ENCODE results near the gene SUGCT.

Gene SUGCT

DNA sequence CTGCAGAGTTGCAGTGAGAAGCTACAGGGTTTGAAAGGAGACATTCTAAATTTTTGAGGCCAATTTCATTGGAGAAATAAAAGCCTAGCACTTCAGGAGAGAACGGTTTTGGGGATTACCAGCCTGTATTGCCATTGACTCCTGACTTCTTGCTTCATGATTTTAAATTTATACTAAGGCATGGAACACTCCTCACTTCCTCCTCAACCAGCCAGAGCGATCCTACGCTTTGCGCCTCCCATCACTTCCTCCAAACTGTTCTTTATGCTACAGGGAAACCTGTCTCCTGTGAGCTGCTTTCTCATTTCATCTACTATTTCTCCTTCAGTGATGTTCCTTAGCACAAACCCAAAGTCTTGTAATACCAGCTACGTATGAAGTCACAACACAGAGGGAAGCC lies 495.1 kb downstream of the SUGCT start:
- H3K9me3 ChIP-seq (ENCODE audit: insufficient read depth, low read length, severe bottlenecking): no peaks in the 10 kb centered on the region

DNA sequence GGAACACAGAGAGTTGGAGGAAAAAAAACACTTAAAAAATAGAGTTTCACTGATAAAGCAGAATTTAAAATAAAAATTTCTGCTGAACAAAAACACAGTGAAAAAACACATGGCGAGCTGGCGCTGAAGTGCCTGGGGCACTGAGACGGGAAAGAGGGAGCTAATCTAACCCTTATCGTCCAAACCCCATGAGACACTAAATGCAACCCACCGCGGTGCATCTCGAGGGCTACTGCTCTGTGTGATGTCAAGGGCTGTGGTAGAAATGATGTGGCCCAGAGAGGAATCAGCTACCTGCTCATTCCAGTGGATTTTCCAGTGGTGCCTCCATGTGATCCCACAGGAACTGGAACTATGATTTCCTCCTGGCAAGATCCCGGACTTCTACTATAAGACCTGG lies 499.3 kb downstream of the SUGCT start:
- Histone ChIP-seq H4K20me1 (ENCODE audit: insufficient read depth, low read length) (no peaks in the 10 kb centered on the region), H2AFZ (ENCODE audit: low read depth, low read length) (no peak overlapping the region), H3K27ac (ENCODE audit: low read length) (no peak overlapping the region), H3K4me3 (ENCODE audit: low read depth in 1 of 2, low read length in 2 of 2) (no peak overlapping the region), H3K36me3 (ENCODE audit: insufficient read depth, low read length) (no peaks in the 10 kb centered on the region), H3K79me2 (ENCODE audit: insufficient read depth, low read length) (no peaks in the 10 kb centered on the region), H3K4me2 (ENCODE audit: insufficient read depth, low read length) (no peak overlapping the region), H3K9ac (ENCODE audit: low read depth, low read length) (no peak overlapping the region), H3K27me3 (ENCODE audit: insufficient read depth, low read length, poor library complexity) (no peaks in the 10 kb centered on the region), H3K9me3 (ENCODE audit: insufficient read depth, low read length, severe bottlenecking) (no peaks in the 10 kb centered on the region), H3K4me1 (ENCODE audit: insufficient read depth, low read length) (no peaks in the 10 kb centered on the region)
- DNase-seq: no peak
- no peak for ATAC-seq (ENCODE audit: insufficient read depth, low read depth)
- TF ChIP-seq, protein P1, sequence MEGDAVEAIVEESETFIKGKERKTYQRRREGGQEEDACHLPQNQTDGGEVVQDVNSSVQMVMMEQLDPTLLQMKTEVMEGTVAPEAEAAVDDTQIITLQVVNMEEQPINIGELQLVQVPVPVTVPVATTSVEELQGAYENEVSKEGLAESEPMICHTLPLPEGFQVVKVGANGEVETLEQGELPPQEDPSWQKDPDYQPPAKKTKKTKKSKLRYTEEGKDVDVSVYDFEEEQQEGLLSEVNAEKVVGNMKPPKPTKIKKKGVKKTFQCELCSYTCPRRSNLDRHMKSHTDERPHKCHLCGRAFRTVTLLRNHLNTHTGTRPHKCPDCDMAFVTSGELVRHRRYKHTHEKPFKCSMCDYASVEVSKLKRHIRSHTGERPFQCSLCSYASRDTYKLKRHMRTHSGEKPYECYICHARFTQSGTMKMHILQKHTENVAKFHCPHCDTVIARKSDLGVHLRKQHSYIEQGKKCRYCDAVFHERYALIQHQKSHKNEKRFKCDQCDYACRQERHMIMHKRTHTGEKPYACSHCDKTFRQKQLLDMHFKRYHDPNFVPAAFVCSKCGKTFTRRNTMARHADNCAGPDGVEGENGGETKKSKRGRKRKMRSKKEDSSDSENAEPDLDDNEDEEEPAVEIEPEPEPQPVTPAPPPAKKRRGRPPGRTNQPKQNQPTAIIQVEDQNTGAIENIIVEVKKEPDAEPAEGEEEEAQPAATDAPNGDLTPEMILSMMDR (IDR thresholded peaks at IDR 0.05; ENCODE audit: borderline replicate concordance, extremely low read depth, low read length, poor library complexity, severe bottlenecking): no peak
- TF ChIP-seq EZH2 (IDR thresholded peaks at IDR 0.05; ENCODE audit: borderline replicate concordance, low read depth, low read length, severe bottlenecking): no peak

More for the DNA sequence above, 495.1 kb downstream of the SUGCT start:
- no peaks in the 10 kb centered on the region for H3K79me2 ChIP-seq (ENCODE audit: insufficient read depth, low read length)
- TF ChIP-seq, protein P1 (IDR thresholded peaks at IDR 0.05; ENCODE audit: borderline replicate concordance, extremely low read depth, low read length, poor library complexity, severe bottlenecking): no peak
- TF ChIP-seq EZH2 (IDR thresholded peaks at IDR 0.05; ENCODE audit: borderline replicate concordance, low read depth, low read length, severe bottlenecking): no peak
- H3K36me3 ChIP-seq (ENCODE audit: insufficient read depth, low read length): no peaks in the 10 kb centered on the region
- H3K27ac ChIP-seq (ENCODE audit: low read length): no peak overlapping the region
- H4K20me1 ChIP-seq (ENCODE audit: insufficient read depth, low read length): no peaks in the 10 kb centered on the region
- no peak overlapping the region for H3K4me3 ChIP-seq (ENCODE audit: low read depth in 1 of 2, low read length in 2 of 2)
- DNase-seq (no peak), ATAC-seq (ENCODE audit: insufficient read depth, low read depth) (no peak)
- H3K27me3 ChIP-seq (ENCODE audit: insufficient read depth, low read length, poor library complexity): no peaks in the 10 kb centered on the region
- H3K4me1 ChIP-seq (ENCODE audit: insufficient read depth, low read length): no peaks in the 10 kb centered on the region
- H3K4me2 ChIP-seq (ENCODE audit: insufficient read depth, low read length): no peak overlapping the region
- no peak overlapping the region for H2AFZ ChIP-seq (ENCODE audit: low read depth, low read length)
- no peak overlapping the region for H3K9ac ChIP-seq (ENCODE audit: low read depth, low read length)

GRCh38 chr7:40638545-40639320 lies 503.9 kb downstream of the SUGCT start:
- Histone ChIP-seq H3K9ac (ENCODE audit: low read depth, low read length) (no peak overlapping the region), H4K20me1 (ENCODE audit: insufficient read depth, low read length) (no peaks in the 10 kb centered on the region), H3K9me3 (ENCODE audit: insufficient read depth, low read length, severe bottlenecking) (no peaks in the 10 kb centered on the region), H3K36me3 (ENCODE audit: insufficient read depth, low read length) (no peaks in the 10 kb centered on the region), H3K4me1 (ENCODE audit: insufficient read depth, low read length) (no peaks in the 10 kb centered on the region), H3K79me2 (ENCODE audit: insufficient read depth, low read length) (no peaks in the 10 kb centered on the region), H3K4me2 (ENCODE audit: insufficient read depth, low read length) (no peak overlapping the region), H3K27ac (ENCODE audit: low read length) (no peak overlapping the region), H2AFZ (ENCODE audit: low read depth, low read length) (no peak overlapping the region), H3K4me3 (ENCODE audit: low read depth in 1 of 2, low read length in 2 of 2) (no peak overlapping the region), H3K27me3 (ENCODE audit: insufficient read depth, low read length, poor library complexity) (no peaks in the 10 kb centered on the region)
- TF ChIP-seq EZH2 (IDR thresholded peaks at IDR 0.05; ENCODE audit: borderline replicate concordance, low read depth, low read length, severe bottlenecking): no peak
- TF ChIP-seq, protein P1 (IDR thresholded peaks at IDR 0.05; ENCODE audit: borderline replicate concordance, extremely low read depth, low read length, poor library complexity, severe bottlenecking): no peak
- DNase-seq (no peak), ATAC-seq (ENCODE audit: insufficient read depth, low read depth) (no peak)

Measured in DND-41 (cell line).